Endothelial cell of umbilical vein (primary cell): ENCODE data around the gene SAMMSON. TPM values are rescaled to one million over a fixed set of nuclear protein-coding genes. Genes with fewer than 3 reads are reported as not detected.

Source experiments
- BruUV-seq: library from RNA; stranded (reverse); fragments of 400-500 nt; replicated peaks from 2 replicates; lab custom pipeline; 2021; lab: Mats Ljungman, UMichigan
- CTCF ChIA-PET: fragments of 300-600, 350-600 bp; sonication (Branson Sonifier 250); formaldehyde crosslinking; loops from one replicate; lab custom pipeline; 2021; ENCODE audit warnings: antibody characterized with exemption, inconsistent platforms; lab: Charles Lee
- POLR2A ChIA-PET: fragments of 300-600, 350-600 bp; sonication (Branson Sonifier 250); formaldehyde crosslinking; loops from one replicate; lab custom pipeline; 2021; ENCODE audit warnings: antibody characterized with exemption, inconsistent platforms; lab: Charles Lee
- DNase-seq: peaks from one replicate; pipeline ENCODE4 v3.0.0-alpha.2; 2011; ENCODE audit warnings: low read depth, low spot score
- FAIRE-seq: peaks from 2 replicates; lab custom pipeline; 2011; peaks lifted over from hg19 to GRCh38; lab: Jason Lieb, UNC
- H2AFZ ChIP-seq: 2 replicates; pipeline ENCODE4 v1.6.0; 2012; ENCODE audit warnings: low read depth, low read length, control low read depth, inconsistent platforms
- H3K27ac ChIP-seq: 2 replicates; pipeline ENCODE4 v1.5.1; 2011; ENCODE audit warnings: low read depth, mild to moderate bottlenecking, control low read depth, low read length, moderate library complexity; ENCODE audit not compliant: insufficient read depth
- H3K27me3 ChIP-seq, 2 experiments: 2 replicates each; pipeline versions ENCODE4 v1.6.0 to v1.6.1; 2011; ENCODE audit warnings: low read length in 2 of 2, mixed read lengths in 1 of 2; ENCODE audit not compliant: control insufficient read depth in 2 of 2, insufficient read depth in 2 of 2
- H3K36me3 ChIP-seq, 2 experiments: 2 replicates in 1 of 2; 3 replicates in 1 of 2; pipeline ENCODE4 v1.5.1; 2011; ENCODE audit warnings: low read length in 2 of 2, mild to moderate bottlenecking in 1 of 2, moderate library complexity in 1 of 2; ENCODE audit not compliant: control insufficient read depth in 2 of 2, insufficient read depth in 2 of 2; ENCODE audit errors: extremely low read depth in 1 of 2
- H3K4me1 ChIP-seq: 3 replicates; pipeline ENCODE4 v1.5.1; 2011; ENCODE audit warnings: mild to moderate bottlenecking, low read length; ENCODE audit not compliant: control insufficient read depth, insufficient read depth; ENCODE audit errors: extremely low read depth
- H3K4me2 ChIP-seq: 2 replicates; pipeline ENCODE4 v1.6.1; 2011; ENCODE audit warnings: low read length, control low read depth, mixed read lengths; ENCODE audit not compliant: insufficient read depth
- H3K4me3 ChIP-seq, 3 experiments: fragments of 200-600 bp in 1 of 3; sonication (generic), shearing (Covaris generic) in 1 of 3; replicated peaks in 1 of 3; 2 replicates each; pipeline ENCODE4 v1.5.1; 2011 to 2016; ENCODE audit warnings: control low read depth in 3 of 3, low read length in 3 of 3, mild to moderate bottlenecking in 2 of 3, inconsistent platforms in 1 of 3, low read depth in 1 of 3, moderate library complexity in 1 of 3; ENCODE audit not compliant: insufficient read depth in 1 of 3
- H3K79me2 ChIP-seq: 2 replicates; pipeline ENCODE4 v1.6.0; 2012; ENCODE audit warnings: low read length, inconsistent platforms; ENCODE audit not compliant: control insufficient read depth, insufficient read depth
- H3K9ac ChIP-seq: replicated peaks from 2 replicates; pipeline ENCODE3; 2011; ENCODE audit warnings: low read length, control low read depth; ENCODE audit not compliant: insufficient read depth; ENCODE audit errors: extremely low read depth
- H3K9me1 ChIP-seq: replicated peaks from 3 replicates; pipeline ENCODE4 v1.6.0; 2011; ENCODE audit warnings: mild to moderate bottlenecking, low read length; ENCODE audit not compliant: control insufficient read depth, insufficient read depth; ENCODE audit errors: extremely low read depth
- H3K9me3 ChIP-seq: replicated peaks from 2 replicates; pipeline ENCODE4 v1.5.1; 2012; ENCODE audit warnings: low read length, inconsistent platforms; ENCODE audit not compliant: control insufficient read depth, insufficient read depth
- H4K20me1 ChIP-seq: replicated peaks from 2 replicates; pipeline ENCODE3; 2011; ENCODE audit warnings: mild to moderate bottlenecking, low read length; ENCODE audit not compliant: control insufficient read depth, insufficient read depth; ENCODE audit errors: extremely low read depth
- CTCF ChIP-seq, 2 donors: IDR thresholded peaks; 1 replicate in 1 of 2; 2 replicates in 1 of 2; pipeline ENCODE4 v1.5.1; 2011; ENCODE audit warnings: low read length in 2 of 2, mild to moderate bottlenecking in 2 of 2, moderate library complexity in 2 of 2, control low read depth in 1 of 2, inconsistent platforms in 1 of 2, low read depth in 1 of 2; ENCODE audit not compliant: insufficient read depth in 1 of 2; ENCODE audit errors: extremely low read depth in 1 of 2
- EZH2 ChIP-seq: IDR thresholded peaks from 2 replicates; pipeline ENCODE4 v1.6.1; 2012; ENCODE audit warnings: borderline replicate concordance, low read depth, mild to moderate bottlenecking, moderate library complexity, low read length, inconsistent platforms; ENCODE audit not compliant: severe bottlenecking
- FOS ChIP-seq: IDR thresholded peaks from 2 replicates; pipeline ENCODE4 v1.6.1; 2011; ENCODE audit warnings: mild to moderate bottlenecking, low read length, moderate library complexity, borderline replicate concordance; ENCODE audit not compliant: insufficient read depth
- GATA2 ChIP-seq: IDR thresholded peaks from 2 replicates; pipeline ENCODE4 v1.7.0; 2011; ENCODE audit warnings: low read depth, mild to moderate bottlenecking, moderate library complexity, mixed read lengths, low read length; ENCODE audit not compliant: insufficient read length, insufficient read depth
- JUN ChIP-seq: IDR thresholded peaks from 2 replicates; pipeline ENCODE4 v1.6.1; 2011; ENCODE audit warnings: borderline replicate concordance, low read depth; ENCODE audit not compliant: insufficient read length, insufficient read depth
- MYC ChIP-seq: IDR thresholded peaks from one replicate; pipeline ENCODE4 v1.6.1; 2011; ENCODE audit warnings: mild to moderate bottlenecking, low read depth, low read length
- POLR2A ChIP-seq: IDR thresholded peaks from 2 replicates; pipeline ENCODE4 v1.6.1; 2012; ENCODE audit warnings: low read depth, mild to moderate bottlenecking, control low read depth, low read length
- dilution Hi-C: fragments of 300-500 bp; cut with MboI; formaldehyde crosslinking; loops from one replicate; pipeline ENCODE4 v1.15.0; 2019; ENCODE audit warnings: low sequenced_read_pairs; ENCODE audit not compliant: extremely low pct_ligation_motif_present
- intact Hi-C: fragments of 100-400 bp; cut with micrococcal nuclease; formaldehyde crosslinking; loops from one replicate; pipeline ENCODE4 v1.10.0; 2022
- polyA plus RNA-seq, 4 experiments: library from polyadenylated mRNA; depleted of rRNA in 3 of 4; stranded (reverse) in 3 of 4; unstranded in 1 of 4; fragments of >200 nt; gene quantifications; 2 replicates each; pipeline versions ENCODE4 v1.2.1 to v1.2.3, GENCODE V29; 2011 to 2012; ENCODE audit warnings: missing spikeins in 1 of 4
- total RNA-seq: library from RNA; stranded (reverse); gene quantifications from 2 replicates; pipeline ENCODE4 v1.2.3, GENCODE V29; 2021

Gene SAMMSON
- total and polyA plus RNA-seq, 2 donors (not counting 3 experiments of a cell fraction or from before 2014, with no cell fraction given): not detected

GRCh38 chr3:70076396-70076795 is 76.9 kb downstream of the SAMMSON start:
- Histone ChIP-seq H2AFZ (no peak overlapping the region), H3K27ac (no peak overlapping the region), H3K9me1 (no peaks in the 10 kb centered on the region), H4K20me1 (no peaks in the 10 kb centered on the region), H3K4me1 (peaks cover 2% of the 10 kb centered on the region), H3K9ac (no peak overlapping the region), H3K4me2 (no peak overlapping the region), H3K27me3 (peaks cover 0 to 2% of the 10 kb centered on the region in 2 experiments), H3K79me2 (no peaks in the 10 kb centered on the region), H3K9me3 (no peaks in the 10 kb centered on the region), H3K36me3 (no peaks in the 10 kb centered on the region), H3K4me3 (no peak overlapping the region)
- dilution Hi-C loops (no loop called here), intact Hi-C loops (no loop called here)
- POLR2A ChIA-PET: no interaction called here
- no peak for DNase-seq
- no peak for FAIRE-seq
- CTCF ChIA-PET: interaction anchor here (1.1 to 2.8 kb wide), 3 partner anchors 13 to 279 kb away, joined by 3 to 13 read pairs (median 5); no protein-coding TSS in a partner anchor
- TF ChIP-seq MYC: no peak
- TF ChIP-seq FOS: no peak
- TF ChIP-seq EZH2: no peak
- no peak for TF ChIP-seq GATA2
- no TSS peak for BruUV-seq

GRCh38 chr3:70078778-70079177 is 79.2 kb downstream of the SAMMSON start:
- H3K9me3 ChIP-seq: no peaks in the 10 kb centered on the region
- no peak for TF ChIP-seq CTCF (IDR thresholded peaks at IDR 0.05; ENCODE audit: extremely low read depth in 1 of 2, insufficient read depth in 1 of 2, low read depth in 1 of 2, low read length in 2 of 2)
- TF ChIP-seq FOS: no peak
- TF ChIP-seq JUN: no peak
- TF ChIP-seq POLR2A: no peak
- no peaks in the 10 kb centered on the region for H4K20me1 ChIP-seq
- DNase-seq (no peak), FAIRE-seq (no peak)
- no peaks in the 10 kb centered on the region for H3K9me1 ChIP-seq
- no peaks in the 10 kb centered on the region for H3K79me2 ChIP-seq
- POLR2A ChIA-PET: no interaction called here
- BruUV-seq: no TSS peak
- no peak overlapping the region for H2AFZ ChIP-seq
- no peak overlapping the region for H3K27ac ChIP-seq
- H3K27me3 ChIP-seq: no peaks in the 10 kb centered on the region
- dilution Hi-C loops: no loop called here
- H3K4me1 ChIP-seq: peaks cover 2% of the 10 kb centered on the region
- intact Hi-C loops: no loop called here
- no peak overlapping the region for H3K9ac ChIP-seq
- no peak overlapping the region for H3K4me2 ChIP-seq
- H3K36me3 ChIP-seq: no peaks in the 10 kb centered on the region
- CTCF ChIA-PET: no interaction called here
- H3K4me3 ChIP-seq: no peak overlapping the region
